OCI-LY7 (cell line): Measurements from ENCODE around the gene YJEFN3.

Experiments used
- EZH2phosphoT487 ChIP-seq: fragments of 200-600 bp; sonication (generic); IDR thresholded peaks from 2 replicates; pipeline ENCODE4 v1.6.1; 2018; ENCODE audit warnings: low read depth, borderline replicate concordance, mild to moderate bottlenecking, mixed run types, antibody characterized with exemption, low read length, moderate library complexity, mixed read lengths
- TF ChIP-seq, protein P1 (sequence below): fragments of 200-600 bp; sonication (generic); conservative IDR thresholded peaks from 2 replicates; pipeline ENCODE4 v1.5.1; 2014; ENCODE audit warnings: mild to moderate bottlenecking, antibody characterized with exemption, low read length, moderate library complexity, mixed read lengths

DNA sequence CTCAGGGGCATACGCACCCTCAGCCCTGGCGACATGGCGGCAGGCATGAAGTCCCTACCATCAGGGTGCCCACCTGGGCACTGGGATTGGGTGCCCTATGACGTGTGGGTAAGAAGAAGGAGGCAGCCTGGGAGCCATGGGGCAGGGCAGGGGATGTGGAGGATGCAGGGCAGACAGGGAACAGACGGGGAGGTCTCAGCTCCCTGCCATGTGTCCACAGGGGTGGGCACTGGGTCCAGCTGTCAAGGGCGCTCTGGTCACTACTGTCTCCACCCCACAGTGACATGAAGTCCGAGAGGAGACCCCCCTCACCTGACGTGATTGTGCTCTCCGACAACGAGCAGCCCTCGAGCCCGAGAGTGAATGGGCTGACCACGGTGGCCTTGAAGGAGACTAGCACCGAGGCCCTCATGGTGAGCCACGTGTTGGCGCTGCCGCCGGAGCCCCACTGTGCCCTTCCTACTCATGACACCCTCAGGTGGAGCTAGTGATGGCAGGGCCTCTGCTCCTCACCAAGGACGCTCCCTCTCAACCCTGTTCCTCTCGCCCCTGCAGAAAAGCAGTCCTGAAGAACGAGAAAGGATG is 36.6 kb upstream of the YJEFN3 start:
- TF ChIP-seq, protein P1, sequence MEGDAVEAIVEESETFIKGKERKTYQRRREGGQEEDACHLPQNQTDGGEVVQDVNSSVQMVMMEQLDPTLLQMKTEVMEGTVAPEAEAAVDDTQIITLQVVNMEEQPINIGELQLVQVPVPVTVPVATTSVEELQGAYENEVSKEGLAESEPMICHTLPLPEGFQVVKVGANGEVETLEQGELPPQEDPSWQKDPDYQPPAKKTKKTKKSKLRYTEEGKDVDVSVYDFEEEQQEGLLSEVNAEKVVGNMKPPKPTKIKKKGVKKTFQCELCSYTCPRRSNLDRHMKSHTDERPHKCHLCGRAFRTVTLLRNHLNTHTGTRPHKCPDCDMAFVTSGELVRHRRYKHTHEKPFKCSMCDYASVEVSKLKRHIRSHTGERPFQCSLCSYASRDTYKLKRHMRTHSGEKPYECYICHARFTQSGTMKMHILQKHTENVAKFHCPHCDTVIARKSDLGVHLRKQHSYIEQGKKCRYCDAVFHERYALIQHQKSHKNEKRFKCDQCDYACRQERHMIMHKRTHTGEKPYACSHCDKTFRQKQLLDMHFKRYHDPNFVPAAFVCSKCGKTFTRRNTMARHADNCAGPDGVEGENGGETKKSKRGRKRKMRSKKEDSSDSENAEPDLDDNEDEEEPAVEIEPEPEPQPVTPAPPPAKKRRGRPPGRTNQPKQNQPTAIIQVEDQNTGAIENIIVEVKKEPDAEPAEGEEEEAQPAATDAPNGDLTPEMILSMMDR = no peak
- no peak for TF ChIP-seq EZH2phosphoT487
